GM12873 (cell line): ENCODE measurements around the gene FAM107B.

Experiments used
- CTCF ChIP-seq: IDR thresholded peaks from 2 replicates; pipeline ENCODE4 v1.5.1; 2012; ENCODE audit warnings: low read depth, mild to moderate bottlenecking, moderate library complexity, low read length, control low read depth; ENCODE audit not compliant: insufficient read depth; ENCODE audit errors: missing control alignments

The FAM107B gene

GRCh38 chr10:14587540-14588083, 187.1 kb downstream of the FAM107B start:
- no peak for TF ChIP-seq CTCF

GRCh38 chr10:14586901-14587300, 187.8 kb downstream of the FAM107B start:
- TF ChIP-seq CTCF: no peak

GRCh38 chr10:14585287-14586193, 189.2 kb downstream of the FAM107B start:
- TF ChIP-seq CTCF: no peak

- TF ChIP-seq CTCF: no peak
Measured at GRCh38 chr10:14584661-14585060, 190.0 kb downstream of the FAM107B start.

- TF ChIP-seq CTCF: no peak
Measured at GRCh38 chr10:14583967-14584366, 190.7 kb downstream of the FAM107B start.

- no peak for TF ChIP-seq CTCF
Measured at GRCh38 chr10:14583252-14583651, 191.4 kb downstream of the FAM107B start.

GRCh38 chr10:14581553-14582321, 193.0 kb downstream of the FAM107B start:
- TF ChIP-seq CTCF: no peak
